ENCODE measurements around the gene KCTD21.

Gene KCTD21

DNA sequence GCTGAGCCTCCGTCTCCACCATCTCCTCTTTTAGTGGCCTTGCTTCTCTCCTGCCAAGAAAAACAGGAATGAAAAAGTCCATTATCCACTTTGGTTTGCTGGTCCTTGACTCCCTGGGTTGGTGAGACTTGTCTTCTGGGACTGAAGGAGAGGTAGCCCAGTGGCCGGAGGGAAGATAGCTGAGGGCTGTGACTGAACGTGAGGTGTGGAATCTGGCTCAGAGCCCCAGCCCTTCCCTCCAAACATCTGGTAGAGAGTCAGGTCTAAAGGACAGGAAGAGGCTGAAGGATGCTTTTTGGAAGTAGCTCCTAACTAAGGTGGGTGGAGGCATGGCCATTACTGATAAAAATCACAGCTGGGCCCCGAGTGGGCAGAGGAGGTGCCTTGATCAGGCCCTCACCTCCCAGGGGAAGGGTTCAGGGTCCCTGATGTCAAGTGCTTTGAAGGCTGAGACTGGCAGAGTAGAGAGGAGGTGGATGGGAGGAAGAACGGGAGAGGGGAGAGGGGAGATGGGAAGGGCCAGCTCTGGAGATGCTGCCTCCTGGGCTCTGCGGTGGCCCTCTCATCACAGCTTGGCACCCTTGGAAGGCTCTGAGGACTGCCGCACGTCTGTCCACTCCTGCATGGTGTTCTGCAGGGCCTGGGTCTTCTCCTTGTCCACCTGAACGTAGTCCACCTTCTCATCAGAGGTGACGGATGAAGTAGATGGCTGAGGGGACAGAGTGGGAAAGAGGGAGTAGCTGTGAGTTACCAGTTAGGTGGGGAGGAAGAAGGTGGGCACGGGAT is 30.5 kb upstream of the KCTD21 start:
- no peak for DNase-seq

DNA sequence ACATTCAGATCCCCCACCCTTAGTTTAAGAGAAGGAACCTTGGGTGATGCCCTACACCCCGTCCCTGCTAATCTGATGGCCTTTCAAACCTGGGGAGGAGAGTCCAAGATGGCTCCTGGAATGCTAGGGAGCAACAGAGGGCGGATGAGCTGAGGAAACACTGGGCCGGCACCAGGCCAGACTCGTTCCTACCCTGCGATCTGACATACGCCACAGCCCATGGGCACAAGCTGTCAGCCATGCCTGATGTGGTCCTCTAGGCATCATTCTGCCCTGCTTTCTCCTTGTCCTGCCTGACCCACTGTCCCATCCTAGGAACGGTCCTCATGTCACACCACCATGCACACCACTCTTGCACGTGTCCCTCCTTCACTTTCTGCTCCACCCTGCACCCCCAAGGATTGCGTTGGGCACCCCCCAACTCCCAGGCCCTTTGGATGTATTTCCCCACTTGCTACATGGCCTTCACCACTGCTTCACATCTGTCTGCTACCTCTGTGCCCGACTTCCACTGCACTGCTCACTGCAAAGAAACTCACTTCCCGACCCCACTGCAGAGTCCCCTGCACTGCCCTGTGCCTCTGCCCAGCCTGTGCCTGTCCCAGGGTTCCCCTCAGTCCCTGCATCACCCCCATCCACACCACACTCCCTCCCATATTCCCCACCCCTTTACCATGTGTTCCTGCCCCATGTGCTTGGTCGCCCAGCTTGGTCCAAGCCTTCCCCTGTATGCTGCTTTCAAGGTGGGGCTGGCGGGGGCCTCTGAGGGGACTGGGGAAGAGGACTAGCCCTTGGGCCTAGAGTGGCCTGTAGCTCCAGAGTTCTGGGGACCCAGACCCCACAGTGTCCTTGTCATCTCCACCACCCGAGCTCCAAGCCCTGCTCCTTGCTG is 29.5 kb upstream of the KCTD21 start:
- DNase-seq: no peak

- DNase-seq: no peak
Observed at GRCh38 chr11:78216571-78217287, 28.3 kb upstream of the KCTD21 start.

DNA sequence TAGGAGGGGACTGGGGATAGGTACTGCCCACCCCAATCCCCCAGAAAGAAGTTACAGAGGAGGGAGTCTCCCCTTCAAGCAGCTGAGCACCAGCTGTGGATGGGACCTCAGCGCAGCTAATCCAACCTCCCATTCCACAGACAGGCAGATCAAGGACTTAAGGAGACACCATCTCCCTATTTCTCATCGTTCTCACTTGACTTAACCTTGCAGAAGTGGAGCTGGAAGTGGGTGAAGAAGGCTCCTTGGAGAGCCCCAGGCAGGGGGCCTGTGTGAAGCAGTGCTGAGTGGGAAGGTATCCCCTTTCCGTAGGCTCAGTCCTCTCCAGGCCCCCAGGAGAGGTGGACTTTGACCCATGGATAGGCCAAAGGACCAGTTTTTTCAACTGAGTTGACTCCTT is 27.6 kb upstream of the KCTD21 start:
- no peak for DNase-seq

DNA sequence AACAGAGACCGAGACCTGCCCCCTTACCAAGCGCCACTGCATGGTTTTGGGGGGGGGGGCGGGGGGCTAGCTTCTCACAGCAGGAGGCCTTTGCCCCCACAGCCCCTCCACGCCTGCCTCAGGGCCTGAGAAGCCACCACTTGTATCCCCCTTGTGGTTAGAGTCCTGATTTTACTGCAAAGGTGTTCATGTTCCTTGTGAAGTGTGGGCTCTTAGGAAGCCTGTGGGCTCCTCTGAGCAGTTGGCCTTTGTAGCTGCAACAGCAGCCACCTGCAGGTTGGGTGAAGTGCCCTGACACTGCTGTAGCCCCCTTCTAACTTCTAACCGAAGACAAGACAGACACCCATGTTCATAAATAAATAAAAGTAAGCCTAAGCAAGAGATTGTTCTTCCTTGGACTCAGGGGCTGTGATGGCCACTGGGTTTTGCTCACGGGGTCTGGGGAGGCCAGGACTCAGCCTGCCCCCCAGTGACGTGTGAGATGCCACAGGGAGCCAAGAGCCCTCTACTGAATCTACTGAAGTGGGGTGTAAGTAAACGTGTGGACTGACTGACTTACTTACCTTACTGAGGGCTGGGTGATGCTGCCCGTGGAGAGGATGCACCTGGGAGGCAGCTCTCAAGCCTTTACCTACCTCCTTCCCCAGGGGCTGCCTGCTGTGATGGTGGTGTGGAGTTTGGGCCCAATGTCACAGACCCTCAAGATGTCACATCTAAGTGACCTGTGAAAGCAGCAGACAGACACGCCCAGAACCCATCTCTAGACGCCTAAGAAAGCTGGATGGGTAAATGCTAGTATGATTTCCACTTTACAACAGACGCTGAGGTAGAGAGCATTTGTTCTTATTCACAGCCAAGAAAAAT is 26.1 kb upstream of the KCTD21 start:
- no peak for DNase-seq

DNA sequence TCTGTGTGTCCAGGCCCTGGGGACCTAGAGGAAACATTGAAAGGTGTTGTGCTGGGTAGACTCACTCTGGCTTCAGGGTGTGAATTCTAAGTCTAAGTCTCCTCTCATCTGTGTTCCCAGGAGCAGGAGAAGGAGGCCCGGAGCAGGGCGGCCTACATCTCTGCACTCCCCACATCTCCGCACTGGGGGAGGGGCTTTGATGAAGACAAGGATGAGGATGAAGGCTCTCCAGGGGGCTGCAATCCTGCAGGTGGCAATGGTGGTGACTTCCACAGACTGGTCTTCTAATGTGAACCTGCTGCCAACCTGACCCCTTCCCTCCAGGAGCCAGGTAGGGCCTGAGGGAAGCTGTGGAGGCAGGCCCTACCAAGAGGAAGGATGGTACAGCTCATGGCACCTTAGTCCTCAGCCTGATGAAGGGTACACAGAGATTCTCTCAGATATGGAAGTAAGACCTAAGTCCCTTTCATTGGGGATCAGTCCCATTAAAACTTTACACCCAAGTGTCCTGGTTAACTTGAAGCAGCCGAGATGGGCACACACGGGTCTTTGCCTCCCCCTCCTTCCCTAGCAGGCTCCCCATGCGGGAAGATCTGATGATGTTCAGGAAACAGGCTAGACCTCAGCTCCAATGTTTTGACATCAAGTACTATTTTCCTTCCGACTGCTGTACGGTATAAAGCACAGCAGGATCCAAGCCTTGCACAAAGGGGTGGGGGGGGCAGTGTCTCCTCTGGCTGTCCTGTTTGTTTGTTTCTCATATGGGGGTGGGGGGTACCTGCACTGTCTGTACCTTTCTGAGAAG is 25.3 kb upstream of the KCTD21 start:
- DNase-seq: no peak

DNA sequence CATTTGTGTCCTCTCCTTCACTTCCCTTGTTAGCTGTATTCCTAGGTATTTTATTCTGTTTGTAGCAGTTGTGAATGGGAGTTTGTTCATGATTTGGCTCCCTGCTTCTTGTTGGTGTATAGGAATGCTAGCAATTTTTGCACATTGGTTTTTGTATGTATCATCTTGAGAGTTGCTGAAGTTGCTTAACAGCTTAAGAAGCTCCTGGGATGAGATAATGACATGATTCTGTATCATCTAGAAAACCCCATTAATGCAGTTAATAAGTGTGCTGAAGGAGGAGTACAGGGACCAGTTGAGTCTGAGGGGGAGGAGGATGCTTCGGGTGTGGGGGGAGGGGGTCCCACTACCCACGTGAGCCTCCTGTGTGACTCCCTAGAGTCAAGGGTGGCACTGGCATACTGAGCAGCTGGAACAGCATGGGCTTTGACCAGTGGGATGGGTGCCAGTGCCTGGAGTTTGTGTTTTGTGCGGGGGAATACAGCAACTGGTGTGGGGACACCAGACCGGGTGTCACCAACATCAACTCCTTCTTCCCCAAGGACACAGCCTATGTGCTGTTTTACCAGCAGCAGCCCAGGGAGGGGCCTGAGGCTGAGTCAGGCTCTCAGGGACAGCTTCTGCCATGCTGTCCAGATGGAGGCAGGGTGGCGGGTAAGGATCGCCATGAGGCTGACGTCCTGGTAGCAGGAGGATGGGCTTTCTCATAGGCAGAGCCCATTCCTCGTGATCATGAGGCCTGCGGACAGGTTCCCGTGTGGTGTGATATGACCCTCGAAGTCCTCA is 24.4 kb upstream of the KCTD21 start:
- DNase-seq: no peak

DNA sequence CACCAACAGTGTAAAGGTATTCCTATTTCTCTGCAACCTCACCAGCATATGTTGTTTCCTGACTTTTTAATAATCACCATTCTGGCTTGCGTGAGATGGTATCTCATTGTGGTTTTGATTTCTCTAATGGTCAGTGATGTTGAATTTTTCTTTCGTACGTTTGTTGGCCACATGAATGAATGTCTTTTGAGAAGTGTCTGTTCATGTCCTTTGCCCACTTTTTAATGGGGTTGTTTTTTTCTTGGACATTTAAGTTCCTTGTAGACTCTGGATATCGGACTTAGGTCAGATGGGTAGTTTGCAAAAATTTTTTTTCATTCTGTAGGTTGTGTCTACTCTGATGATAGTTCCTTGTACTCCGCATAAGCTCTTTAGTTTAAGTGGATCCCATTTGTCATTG is 23.1 kb upstream of the KCTD21 start:
- no peak for DNase-seq

DNA sequence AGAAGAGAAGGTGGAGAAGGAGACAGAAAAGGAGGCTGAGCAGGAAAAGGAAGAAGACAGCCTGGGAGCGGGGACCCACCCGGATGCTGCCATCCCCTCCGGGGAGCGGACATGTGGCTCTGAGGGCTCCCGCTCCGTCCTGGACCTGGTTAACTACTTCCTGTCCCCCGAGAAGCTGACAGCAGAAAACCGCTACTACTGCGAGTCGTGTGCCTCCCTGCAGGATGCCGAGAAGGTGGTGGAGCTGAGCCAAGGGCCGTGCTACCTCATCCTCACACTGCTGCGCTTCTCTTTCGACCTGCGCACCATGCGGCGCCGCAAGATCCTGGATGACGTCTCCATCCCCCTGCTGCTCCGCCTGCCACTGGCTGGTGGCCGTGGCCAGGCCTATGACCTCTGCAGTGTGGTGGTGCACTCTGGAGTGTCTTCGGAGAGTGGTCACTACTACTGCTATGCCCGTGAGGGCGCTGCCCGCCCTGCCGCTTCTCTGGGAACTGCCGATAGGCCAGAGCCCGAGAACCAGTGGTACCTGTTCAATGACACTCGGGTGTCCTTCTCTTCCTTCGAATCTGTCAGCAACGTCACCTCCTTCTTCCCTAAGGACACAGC is 21.7 kb upstream of the KCTD21 start:
- DNase-seq: no peak

DNA sequence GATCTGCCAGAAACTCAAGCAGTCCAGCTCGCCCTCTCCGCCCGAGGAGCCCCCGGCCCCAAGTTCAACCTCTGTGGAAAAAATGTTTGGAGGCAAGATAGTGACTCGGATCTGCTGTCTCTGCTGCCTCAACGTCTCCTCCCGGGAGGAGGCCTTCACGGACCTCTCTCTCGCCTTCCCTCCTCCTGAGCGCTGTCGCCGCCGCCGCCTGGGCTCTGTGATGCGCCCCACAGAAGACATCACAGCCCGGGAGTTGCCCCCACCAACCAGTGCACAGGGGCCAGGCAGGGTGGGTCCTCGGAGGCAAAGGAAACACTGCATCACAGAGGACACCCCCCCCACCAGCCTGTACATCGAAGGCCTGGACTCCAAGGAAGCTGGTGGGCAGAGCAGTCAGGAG is 21.1 kb upstream of the KCTD21 start:
- no peak for DNase-seq

DNA sequence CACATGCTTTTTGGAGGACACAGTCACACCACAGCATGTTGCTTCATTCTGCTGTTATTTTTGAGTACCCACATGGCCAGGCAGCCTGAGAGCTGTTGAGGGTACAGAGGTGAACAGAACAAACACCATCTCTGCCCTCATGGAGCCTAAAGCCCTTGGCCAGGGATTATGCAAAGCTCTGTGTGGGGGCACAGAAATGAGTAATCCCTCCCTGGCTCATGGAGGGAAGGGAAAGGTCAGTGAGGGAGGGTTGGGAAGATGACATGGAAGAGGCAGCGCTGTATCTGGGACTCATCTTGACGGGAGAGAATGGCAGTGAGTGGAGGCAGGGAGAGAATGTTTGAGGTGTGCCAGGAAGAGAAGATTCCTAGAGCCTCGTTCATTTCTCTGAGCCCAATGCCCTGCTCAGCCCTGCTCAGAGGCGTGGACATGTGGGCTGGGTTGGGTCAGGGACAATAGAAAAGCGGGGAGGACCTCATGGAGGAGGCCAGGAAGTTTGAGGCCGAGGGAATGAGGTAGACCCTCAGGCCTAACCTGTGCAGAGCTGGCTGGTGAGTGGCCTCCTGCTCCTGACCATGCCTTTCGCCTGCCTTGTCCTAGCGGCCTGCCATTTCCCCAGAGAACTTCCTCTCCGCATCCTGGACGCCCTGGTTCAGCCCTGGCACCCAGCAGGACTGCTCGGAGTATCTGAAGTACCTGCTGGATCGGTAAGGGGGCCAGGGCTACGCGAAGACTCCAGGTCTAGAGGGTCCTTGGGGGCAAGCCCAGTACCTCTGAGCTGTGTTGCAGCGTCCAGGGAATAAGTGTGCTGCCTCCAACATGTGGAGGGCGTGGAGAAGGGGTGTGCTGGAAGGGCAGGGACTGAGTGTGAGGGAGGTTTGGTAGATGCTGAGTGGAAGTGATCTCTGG is 20.1 kb upstream of the KCTD21 start:
- no peak for DNase-seq

DNA sequence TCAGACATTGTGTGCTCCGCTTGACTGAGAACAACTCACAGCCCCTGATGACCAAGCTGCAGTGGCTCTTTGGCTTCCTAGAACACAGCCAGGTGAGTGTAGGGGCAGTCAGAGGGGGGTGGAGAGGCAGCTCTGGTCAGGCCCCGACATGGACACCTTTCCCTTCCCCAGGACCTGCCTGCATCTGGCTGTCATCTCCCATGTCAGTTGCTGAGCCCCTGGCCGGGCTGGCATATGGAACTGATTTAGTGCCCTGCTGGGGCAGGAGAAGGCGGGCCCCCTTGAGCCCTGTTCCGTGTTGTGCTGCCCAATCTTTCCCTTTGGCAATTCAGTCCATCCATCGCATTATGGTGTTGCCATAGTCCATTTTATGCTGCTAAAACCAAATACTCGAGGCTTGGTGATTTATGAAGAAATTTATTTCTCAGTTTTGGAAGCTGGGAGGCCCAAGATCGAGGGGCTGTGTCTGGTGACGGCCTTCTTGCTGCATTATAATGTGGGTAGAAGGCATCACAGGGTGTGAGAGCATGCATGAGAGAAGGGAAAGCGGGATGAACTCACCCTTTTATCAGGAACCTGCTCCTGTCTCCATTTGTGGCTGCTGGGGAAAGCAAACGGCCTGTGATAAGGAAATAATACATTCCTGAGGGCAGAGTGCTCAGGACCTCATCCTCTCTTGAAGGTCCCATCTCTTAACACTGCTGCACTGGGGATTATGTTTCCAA is 19.3 kb upstream of the KCTD21 start:
- no peak for DNase-seq

GRCh38 chr11:78205691-78206090 is 17.3 kb upstream of the KCTD21 start:
- no peak for DNase-seq

- DNase-seq: no peak
Observed at GRCh38 chr11:78205256-78205655, 16.8 kb upstream of the KCTD21 start.

GRCh38 chr11:78203184-78203583 is 14.8 kb upstream of the KCTD21 start:
- peak; percentile 42 for DNase-seq

GRCh38 chr11:78202733-78203167 is 14.3 kb upstream of the KCTD21 start:
- peak; percentile 47 for DNase-seq

DNA sequence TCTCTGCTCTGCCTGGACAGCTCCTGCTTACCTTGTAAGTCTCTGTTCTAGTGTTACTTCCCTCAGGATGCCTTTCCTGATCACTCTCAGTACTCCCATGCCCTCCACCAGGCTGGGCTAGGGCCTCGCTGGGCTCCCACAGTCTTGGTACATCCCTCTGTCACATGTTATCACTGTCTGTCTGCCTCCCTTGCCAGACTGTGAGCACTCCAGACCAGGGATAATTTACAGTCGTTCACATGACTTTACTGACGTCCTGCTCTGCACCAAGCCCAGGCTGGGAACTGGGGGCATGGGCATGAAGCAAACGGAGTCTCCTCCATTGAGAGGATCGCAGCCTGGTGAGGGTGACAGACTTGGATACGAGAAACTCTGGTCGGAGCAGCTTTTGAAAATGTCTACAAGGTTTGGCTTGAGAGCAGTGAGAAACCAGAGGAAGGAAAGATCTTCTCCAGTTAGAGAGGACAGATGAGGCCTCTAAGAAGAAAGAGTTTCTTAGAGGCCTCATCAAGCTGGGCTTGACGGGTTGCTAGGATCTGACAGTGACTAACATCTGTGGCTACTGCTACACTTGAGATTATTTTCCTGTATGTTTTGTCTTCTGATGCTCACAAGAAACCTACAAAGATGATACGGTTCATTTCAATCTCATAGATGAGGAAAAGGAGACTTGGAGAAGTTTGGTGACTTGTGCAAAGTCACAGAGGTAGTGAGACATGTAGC is 12.8 kb upstream of the KCTD21 start:
- no peak for DNase-seq

DNA sequence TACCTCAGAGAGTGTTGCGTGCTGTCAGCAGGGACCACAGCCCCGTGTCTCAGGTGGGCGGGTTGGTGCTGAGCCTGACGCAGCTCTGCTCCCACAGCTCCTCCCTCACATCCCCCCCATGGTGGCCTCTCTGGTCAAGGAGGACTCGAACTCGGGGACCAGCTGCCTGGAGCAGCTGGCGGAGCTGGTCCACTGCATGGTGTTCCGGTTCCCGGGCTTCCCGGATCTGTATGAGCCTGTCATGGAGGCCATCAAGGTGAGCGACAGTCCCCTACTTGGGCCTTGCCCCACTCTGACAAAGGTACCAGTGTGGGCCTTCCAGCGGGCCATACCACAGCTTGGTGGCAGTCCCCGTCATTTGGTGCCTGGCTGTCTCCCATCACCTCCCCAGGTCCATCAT is 12.1 kb upstream of the KCTD21 start:
- no peak for DNase-seq

All from effector CD8-positive, alpha-beta T cell (primary cell).